SK-N-SH (cell line): ENCODE results near the gene TLR7.

Experiments used
- EP300 ChIP-seq, 2 experiments: IDR thresholded peaks; 2 replicates each; pipeline versions ENCODE4 v1.4.0 to v1.6.1; 2012; ENCODE audit warnings: borderline replicate concordance in 1 of 2, low read depth in 1 of 2, low read length in 1 of 2
- FOSL2 ChIP-seq: IDR thresholded peaks from 2 replicates; pipeline ENCODE4 v1.4.0; 2012; ENCODE audit warnings: low read depth, mild to moderate bottlenecking, moderate library complexity, borderline replicate concordance
- RCOR1 ChIP-seq: fragments of 150-350 bp; IDR thresholded peaks from 2 replicates; pipeline ENCODE4 v1.6.1; 2017; ENCODE audit warnings: antibody characterized with exemption, low read length
- TAF1 ChIP-seq: IDR thresholded peaks from 2 replicates; pipeline ENCODE4 v1.6.1; 2012; ENCODE audit warnings: low read depth, mild to moderate bottlenecking, low read length, moderate library complexity, borderline replicate concordance
- TF ChIP-seq, protein P1 (sequence below): fragments of 200-600 bp; sonication (generic); IDR thresholded peaks from 2 replicates; pipeline ENCODE4 v1.6.1; 2017; ENCODE audit warnings: antibody characterized with exemption, mild to moderate bottlenecking, moderate library complexity
- TF ChIP-seq, protein P2 (sequence below): IDR thresholded peaks from 2 replicates; pipeline ENCODE4 v1.6.1; 2012; ENCODE audit warnings: mild to moderate bottlenecking, low read depth, low read length, moderate library complexity
- TF ChIP-seq, protein P3 (sequence below): IDR thresholded peaks from 2 replicates; pipeline ENCODE4 v1.4.0; 2012; ENCODE audit warnings: low read depth

DNA sequence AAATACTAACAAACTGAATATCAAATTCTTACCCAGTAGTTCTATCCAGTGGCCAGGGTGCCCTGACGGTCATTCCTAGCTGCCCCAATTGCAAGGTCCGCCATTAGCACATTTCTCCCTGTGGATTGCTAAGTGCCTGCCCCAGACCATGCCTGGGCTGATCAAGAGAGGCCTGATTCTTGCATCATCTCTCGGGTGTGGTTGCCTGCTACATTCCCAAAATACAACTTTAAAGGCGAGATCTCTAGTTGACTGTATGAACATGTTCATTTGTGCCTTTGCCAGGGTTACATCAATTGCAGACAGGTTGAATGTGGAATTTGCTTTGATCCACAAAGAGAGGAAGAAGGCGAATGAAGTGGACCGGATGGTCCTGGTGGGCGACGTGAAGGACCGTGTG lies 47.6 kb upstream of the TLR7 start:
- TF ChIP-seq RCOR1, result no peak
- TF ChIP-seq EP300 (IDR thresholded peaks at IDR 0.05; ENCODE audit: borderline replicate concordance in 1 of 2, low read depth in 1 of 2, low read length in 1 of 2), result no peak
- TF ChIP-seq, protein P1, sequence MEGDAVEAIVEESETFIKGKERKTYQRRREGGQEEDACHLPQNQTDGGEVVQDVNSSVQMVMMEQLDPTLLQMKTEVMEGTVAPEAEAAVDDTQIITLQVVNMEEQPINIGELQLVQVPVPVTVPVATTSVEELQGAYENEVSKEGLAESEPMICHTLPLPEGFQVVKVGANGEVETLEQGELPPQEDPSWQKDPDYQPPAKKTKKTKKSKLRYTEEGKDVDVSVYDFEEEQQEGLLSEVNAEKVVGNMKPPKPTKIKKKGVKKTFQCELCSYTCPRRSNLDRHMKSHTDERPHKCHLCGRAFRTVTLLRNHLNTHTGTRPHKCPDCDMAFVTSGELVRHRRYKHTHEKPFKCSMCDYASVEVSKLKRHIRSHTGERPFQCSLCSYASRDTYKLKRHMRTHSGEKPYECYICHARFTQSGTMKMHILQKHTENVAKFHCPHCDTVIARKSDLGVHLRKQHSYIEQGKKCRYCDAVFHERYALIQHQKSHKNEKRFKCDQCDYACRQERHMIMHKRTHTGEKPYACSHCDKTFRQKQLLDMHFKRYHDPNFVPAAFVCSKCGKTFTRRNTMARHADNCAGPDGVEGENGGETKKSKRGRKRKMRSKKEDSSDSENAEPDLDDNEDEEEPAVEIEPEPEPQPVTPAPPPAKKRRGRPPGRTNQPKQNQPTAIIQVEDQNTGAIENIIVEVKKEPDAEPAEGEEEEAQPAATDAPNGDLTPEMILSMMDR, result no peak
- no peak for TF ChIP-seq TAF1
- TF ChIP-seq FOSL2, result no peak
- TF ChIP-seq, protein P2, sequence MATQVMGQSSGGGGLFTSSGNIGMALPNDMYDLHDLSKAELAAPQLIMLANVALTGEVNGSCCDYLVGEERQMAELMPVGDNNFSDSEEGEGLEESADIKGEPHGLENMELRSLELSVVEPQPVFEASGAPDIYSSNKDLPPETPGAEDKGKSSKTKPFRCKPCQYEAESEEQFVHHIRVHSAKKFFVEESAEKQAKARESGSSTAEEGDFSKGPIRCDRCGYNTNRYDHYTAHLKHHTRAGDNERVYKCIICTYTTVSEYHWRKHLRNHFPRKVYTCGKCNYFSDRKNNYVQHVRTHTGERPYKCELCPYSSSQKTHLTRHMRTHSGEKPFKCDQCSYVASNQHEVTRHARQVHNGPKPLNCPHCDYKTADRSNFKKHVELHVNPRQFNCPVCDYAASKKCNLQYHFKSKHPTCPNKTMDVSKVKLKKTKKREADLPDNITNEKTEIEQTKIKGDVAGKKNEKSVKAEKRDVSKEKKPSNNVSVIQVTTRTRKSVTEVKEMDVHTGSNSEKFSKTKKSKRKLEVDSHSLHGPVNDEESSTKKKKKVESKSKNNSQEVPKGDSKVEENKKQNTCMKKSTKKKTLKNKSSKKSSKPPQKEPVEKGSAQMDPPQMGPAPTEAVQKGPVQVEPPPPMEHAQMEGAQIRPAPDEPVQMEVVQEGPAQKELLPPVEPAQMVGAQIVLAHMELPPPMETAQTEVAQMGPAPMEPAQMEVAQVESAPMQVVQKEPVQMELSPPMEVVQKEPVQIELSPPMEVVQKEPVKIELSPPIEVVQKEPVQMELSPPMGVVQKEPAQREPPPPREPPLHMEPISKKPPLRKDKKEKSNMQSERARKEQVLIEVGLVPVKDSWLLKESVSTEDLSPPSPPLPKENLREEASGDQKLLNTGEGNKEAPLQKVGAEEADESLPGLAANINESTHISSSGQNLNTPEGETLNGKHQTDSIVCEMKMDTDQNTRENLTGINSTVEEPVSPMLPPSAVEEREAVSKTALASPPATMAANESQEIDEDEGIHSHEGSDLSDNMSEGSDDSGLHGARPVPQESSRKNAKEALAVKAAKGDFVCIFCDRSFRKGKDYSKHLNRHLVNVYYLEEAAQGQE, result no peak
- TF ChIP-seq, protein P3, sequence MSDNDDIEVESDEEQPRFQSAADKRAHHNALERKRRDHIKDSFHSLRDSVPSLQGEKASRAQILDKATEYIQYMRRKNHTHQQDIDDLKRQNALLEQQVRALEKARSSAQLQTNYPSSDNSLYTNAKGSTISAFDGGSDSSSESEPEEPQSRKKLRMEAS, result no peak
